ENCODE results near the gene TRIM54. TPM values are rescaled to one million over a fixed set of nuclear protein-coding genes. Genes with fewer than 3 reads are reported as not detected.

The TRIM54 gene
- total RNA-seq, 1 experiment from 2014 or later, result 2.0 TPM

DNA sequence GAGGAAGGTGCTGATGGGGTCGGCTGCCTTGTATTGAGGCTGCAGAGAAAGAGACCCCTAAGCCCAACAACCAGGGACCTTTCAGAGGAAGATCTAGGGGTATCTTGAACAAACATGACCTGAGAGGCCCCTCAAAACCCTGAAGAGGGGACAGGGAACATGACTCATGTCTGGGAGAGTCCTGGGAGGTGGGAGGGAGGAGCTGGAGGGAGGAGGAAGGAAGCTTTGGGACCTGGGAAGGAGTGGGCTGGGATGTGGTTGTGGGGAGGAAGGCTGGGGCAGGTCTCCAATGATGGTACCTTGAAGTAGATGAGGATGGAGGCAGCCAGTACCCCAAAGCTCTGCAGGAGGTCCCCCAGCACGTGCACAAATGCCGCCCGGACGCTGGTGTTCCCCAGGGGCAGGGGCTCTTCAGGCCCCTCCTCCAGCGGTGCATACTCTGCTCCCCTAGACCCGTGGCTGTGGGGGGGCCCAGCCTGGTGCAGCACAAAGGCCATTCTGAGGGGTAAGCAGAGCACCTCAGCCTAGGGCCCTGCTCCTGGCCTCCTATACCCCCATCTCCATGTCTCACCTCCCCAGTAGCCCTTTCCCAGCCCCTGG lies 25.3 kb upstream of the TRIM54 start:
- H3K9me2 ChIP-seq (ENCODE audit: insufficient read depth), result no peaks in the 10 kb centered on the region
- H3K9me3 ChIP-seq (ENCODE audit: control insufficient read depth in 1 of 2, insufficient read depth in 1 of 2, low read depth in 1 of 2, low read length in 2 of 2), result no peaks in the 10 kb centered on the region
- no TSS peak for BruUV-seq (replicated peaks)
- ChIA-PET CTCF (no interaction called here), POLR2A (no interaction called here), RAD21 (ENCODE audit: low non-redundant PET in 1 of 2, low total read pairs in 2 of 2, uncharacterized antibody in 2 of 2, unreplicated experiment in 2 of 2) (no interaction called here)
- TF ChIP-seq CBX3 (IDR thresholded peaks at IDR 0.05; ENCODE audit: low read depth), result no peak
- no peak for TF ChIP-seq CEBPB (IDR thresholded peaks at IDR 0.05; ENCODE audit: low read depth)
- TF ChIP-seq FOSL1 (IDR thresholded peaks at IDR 0.05; ENCODE audit: low read depth), result no peak
- TF ChIP-seq, protein P1, sequence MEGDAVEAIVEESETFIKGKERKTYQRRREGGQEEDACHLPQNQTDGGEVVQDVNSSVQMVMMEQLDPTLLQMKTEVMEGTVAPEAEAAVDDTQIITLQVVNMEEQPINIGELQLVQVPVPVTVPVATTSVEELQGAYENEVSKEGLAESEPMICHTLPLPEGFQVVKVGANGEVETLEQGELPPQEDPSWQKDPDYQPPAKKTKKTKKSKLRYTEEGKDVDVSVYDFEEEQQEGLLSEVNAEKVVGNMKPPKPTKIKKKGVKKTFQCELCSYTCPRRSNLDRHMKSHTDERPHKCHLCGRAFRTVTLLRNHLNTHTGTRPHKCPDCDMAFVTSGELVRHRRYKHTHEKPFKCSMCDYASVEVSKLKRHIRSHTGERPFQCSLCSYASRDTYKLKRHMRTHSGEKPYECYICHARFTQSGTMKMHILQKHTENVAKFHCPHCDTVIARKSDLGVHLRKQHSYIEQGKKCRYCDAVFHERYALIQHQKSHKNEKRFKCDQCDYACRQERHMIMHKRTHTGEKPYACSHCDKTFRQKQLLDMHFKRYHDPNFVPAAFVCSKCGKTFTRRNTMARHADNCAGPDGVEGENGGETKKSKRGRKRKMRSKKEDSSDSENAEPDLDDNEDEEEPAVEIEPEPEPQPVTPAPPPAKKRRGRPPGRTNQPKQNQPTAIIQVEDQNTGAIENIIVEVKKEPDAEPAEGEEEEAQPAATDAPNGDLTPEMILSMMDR (IDR thresholded peaks at IDR 0.05 in 2 of 3, conservative IDR thresholded peaks at IDR 0.05 in 1 of 3; ENCODE audit: borderline replicate concordance in 1 of 3, insufficient read depth in 1 of 3, low read depth in 2 of 3, low read length in 2 of 3), result no peak
- no peak for TF ChIP-seq ZFX (IDR thresholded peaks at IDR 0.05)
- TF ChIP-seq EZH2phosphoT487 (IDR thresholded peaks at IDR 0.05; ENCODE audit: borderline replicate concordance), result no peak
- TF ChIP-seq, protein P2, sequence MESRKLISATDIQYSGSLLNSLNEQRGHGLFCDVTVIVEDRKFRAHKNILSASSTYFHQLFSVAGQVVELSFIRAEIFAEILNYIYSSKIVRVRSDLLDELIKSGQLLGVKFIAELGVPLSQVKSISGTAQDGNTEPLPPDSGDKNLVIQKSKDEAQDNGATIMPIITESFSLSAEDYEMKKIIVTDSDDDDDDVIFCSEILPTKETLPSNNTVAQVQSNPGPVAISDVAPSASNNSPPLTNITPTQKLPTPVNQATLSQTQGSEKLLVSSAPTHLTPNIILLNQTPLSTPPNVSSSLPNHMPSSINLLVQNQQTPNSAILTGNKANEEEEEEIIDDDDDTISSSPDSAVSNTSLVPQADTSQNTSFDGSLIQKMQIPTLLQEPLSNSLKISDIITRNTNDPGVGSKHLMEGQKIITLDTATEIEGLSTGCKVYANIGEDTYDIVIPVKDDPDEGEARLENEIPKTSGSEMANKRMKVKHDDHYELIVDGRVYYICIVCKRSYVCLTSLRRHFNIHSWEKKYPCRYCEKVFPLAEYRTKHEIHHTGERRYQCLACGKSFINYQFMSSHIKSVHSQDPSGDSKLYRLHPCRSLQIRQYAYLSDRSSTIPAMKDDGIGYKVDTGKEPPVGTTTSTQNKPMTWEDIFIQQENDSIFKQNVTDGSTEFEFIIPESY (IDR thresholded peaks at IDR 0.05; ENCODE audit: extremely low read depth, insufficient replicate concordance, low read length), result no peak
- TF ChIP-seq YY1 (IDR thresholded peaks at IDR 0.05; ENCODE audit: extremely low read depth, insufficient replicate concordance, low read depth, low read length), result no peak
- TF ChIP-seq, protein P3, sequence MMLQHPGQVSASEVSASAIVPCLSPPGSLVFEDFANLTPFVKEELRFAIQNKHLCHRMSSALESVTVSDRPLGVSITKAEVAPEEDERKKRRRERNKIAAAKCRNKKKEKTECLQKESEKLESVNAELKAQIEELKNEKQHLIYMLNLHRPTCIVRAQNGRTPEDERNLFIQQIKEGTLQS (IDR thresholded peaks at IDR 0.05), result no peak
- TF ChIP-seq REST (IDR thresholded peaks at IDR 0.05; ENCODE audit: low read depth), result no peak
- TF ChIP-seq JUND (IDR thresholded peaks at IDR 0.05), result no peak
- no peak for TF ChIP-seq EZH2 (IDR thresholded peaks at IDR 0.05)
- no peak for TF ChIP-seq POLR2AphosphoS5 (IDR thresholded peaks at IDR 0.05; ENCODE audit: low read depth, low read length)
- TF ChIP-seq ZNF274 (IDR thresholded peaks at IDR 0.05; ENCODE audit: low read depth, low read length), result no peak
- TF ChIP-seq POLR2A (IDR thresholded peaks at IDR 0.05; ENCODE audit: borderline replicate concordance, extremely low read depth, insufficient read depth, insufficient read length), result no peak
- no peak for TF ChIP-seq EGR1 (IDR thresholded peaks at IDR 0.05; ENCODE audit: low read depth)
- no peak for TF ChIP-seq RAD21 (IDR thresholded peaks at IDR 0.05; ENCODE audit: low read depth)
- no peak for TF ChIP-seq TCF7L2 (IDR thresholded peaks at IDR 0.05; ENCODE audit: borderline replicate concordance, extremely low read depth, insufficient read depth, insufficient read length)
- H3K4me2 ChIP-seq (ENCODE audit: low read length), result no peak overlapping the region
- H3K4me1 ChIP-seq (ENCODE audit: control insufficient read depth in 1 of 2, insufficient read depth in 2 of 2, low read length in 2 of 2), result peaks cover 6 to 9% of the 10 kb centered on the region in 2 experiments; a peak in 2 of 4 replicates
- ATAC-seq, result no peak
- peaks cover 0 to 2% of the 10 kb centered on the region in 2 experiments; a peak in 2 of 4 replicates for H3K36me3 ChIP-seq (ENCODE audit: control insufficient read depth in 1 of 2, insufficient read depth in 2 of 2, low read length in 2 of 2)
- no peak for DNase-seq (ENCODE audit: low read depth, low spot score)
- intact Hi-C loops (cut with micrococcal nuclease), result no loop called here
- no peak overlapping the region for H3K9ac ChIP-seq (ENCODE audit: low read length)
- peaks cover 13% of the 10 kb centered on the region; the same call in 1 of the 2 replicates for H3K79me2 ChIP-seq (ENCODE audit: insufficient read depth, low read length)
- H3K27ac ChIP-seq (ENCODE audit: low read depth, low read length), result no peak overlapping the region
- H3K4me3 ChIP-seq (replicated peaks in 1 of 2; ENCODE audit: low read depth in 1 of 2, low read length in 2 of 2), result no peak overlapping the region
- no peaks in the 10 kb centered on the region for H4K20me1 ChIP-seq (ENCODE audit: insufficient read depth)
- H3K27me3 ChIP-seq (ENCODE audit: insufficient read depth, low read length), result peaks cover 5% of the 10 kb centered on the region; the same call in 1 of the 2 replicates
- H2AFZ ChIP-seq (ENCODE audit: low read depth, low read length, poor library complexity, severe bottlenecking), result no peak overlapping the region

Measured in HCT116 (cell line).